Liver (tissue), 3 donors: ENCODE results near the gene TGM5.

Experiments used
- EGR1 ChIP-seq, 2 donors: IDR thresholded peaks; 2 replicates each; pipeline ENCODE4 v1.6.1; 2016 to 2018; ENCODE audit warnings: antibody characterized with exemption in 2 of 2, low read depth in 2 of 2
- GABPA ChIP-seq, 2 donors: IDR thresholded peaks in 1 of 2; conservative IDR thresholded peaks in 1 of 2; 2 replicates each; pipeline ENCODE4 v1.6.1; 2016; ENCODE audit warnings: antibody characterized with exemption in 2 of 2, mild to moderate bottlenecking in 1 of 2, moderate library complexity in 1 of 2
- HNF4A ChIP-seq, 2 donors: conservative IDR thresholded peaks; 2 replicates each; pipeline ENCODE4 v1.6.1; 2016; ENCODE audit warnings: antibody characterized with exemption in 2 of 2, mild to moderate bottlenecking in 2 of 2
- JUND ChIP-seq, 2 donors: IDR thresholded peaks; 2 replicates each; pipeline ENCODE4 v1.6.1; 2016; ENCODE audit warnings: antibody characterized with exemption in 2 of 2
- MAX ChIP-seq: IDR thresholded peaks from 2 replicates; pipeline ENCODE4 v1.6.1; 2016; ENCODE audit warnings: antibody characterized with exemption
- RAD21 ChIP-seq, 2 donors: IDR thresholded peaks; 2 replicates each; pipeline ENCODE4 v1.6.1; 2016; ENCODE audit warnings: antibody characterized with exemption in 2 of 2, mild to moderate bottlenecking in 2 of 2
- RXRA ChIP-seq, 2 donors: IDR thresholded peaks; 2 replicates each; pipeline ENCODE4 v1.6.1; 2017 to 2018; ENCODE audit warnings: antibody characterized with exemption in 2 of 2, mild to moderate bottlenecking in 1 of 2
- SP1 ChIP-seq: IDR thresholded peaks from 2 replicates; pipeline ENCODE4 v1.6.1; 2018; ENCODE audit warnings: antibody characterized with exemption, mild to moderate bottlenecking
- TAF1 ChIP-seq: conservative IDR thresholded peaks from 2 replicates; pipeline ENCODE4 v1.6.1; 2016; ENCODE audit warnings: antibody characterized with exemption, mild to moderate bottlenecking
- YY1 ChIP-seq: IDR thresholded peaks from 2 replicates; pipeline ENCODE4 v1.6.1; 2016; ENCODE audit warnings: antibody characterized with exemption, mild to moderate bottlenecking
- ZBTB33 ChIP-seq: IDR thresholded peaks from 2 replicates; pipeline ENCODE4 v1.6.1; 2016; ENCODE audit warnings: antibody characterized with exemption
- TF ChIP-seq, protein P1 (sequence below): fragments of 150-350 bp; IDR thresholded peaks from 2 replicates; pipeline ENCODE4 v1.5.1; 2017; ENCODE audit warnings: improper control_type of control experiment, low read depth, low read length; ENCODE audit not compliant: missing input control
- TF ChIP-seq, protein P2 (sequence below): IDR thresholded peaks from 2 replicates; pipeline ENCODE4 v1.6.1; 2016; ENCODE audit warnings: antibody characterized with exemption, mild to moderate bottlenecking
- TF ChIP-seq, protein P3 (sequence below): IDR thresholded peaks from 2 replicates; pipeline ENCODE4 v1.6.1; 2016; ENCODE audit warnings: antibody characterized with exemption
- donor health status: healthy.
- donor health status: healthy.

DNA sequence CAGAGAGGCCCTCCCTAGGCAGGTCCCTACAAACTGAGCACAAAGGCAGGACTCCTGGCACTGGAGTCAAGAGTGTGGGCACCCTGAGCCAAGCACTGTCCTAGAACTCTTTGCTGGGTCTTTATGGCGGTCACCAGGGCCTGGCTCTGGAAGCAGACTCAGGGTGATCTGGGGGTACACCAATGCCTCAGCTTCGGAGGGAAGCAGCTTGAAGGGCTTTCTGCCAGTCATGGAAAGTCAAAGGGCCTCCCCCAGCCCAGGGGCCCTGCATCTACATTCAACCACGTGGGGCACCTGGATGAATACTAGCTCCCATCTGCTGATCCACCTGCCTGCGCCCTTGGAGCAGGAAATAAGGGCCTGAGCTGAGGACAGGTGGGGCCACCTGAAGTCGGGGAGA is 53.3 kb downstream of the TGM5 start:
- TF ChIP-seq, protein P1, sequence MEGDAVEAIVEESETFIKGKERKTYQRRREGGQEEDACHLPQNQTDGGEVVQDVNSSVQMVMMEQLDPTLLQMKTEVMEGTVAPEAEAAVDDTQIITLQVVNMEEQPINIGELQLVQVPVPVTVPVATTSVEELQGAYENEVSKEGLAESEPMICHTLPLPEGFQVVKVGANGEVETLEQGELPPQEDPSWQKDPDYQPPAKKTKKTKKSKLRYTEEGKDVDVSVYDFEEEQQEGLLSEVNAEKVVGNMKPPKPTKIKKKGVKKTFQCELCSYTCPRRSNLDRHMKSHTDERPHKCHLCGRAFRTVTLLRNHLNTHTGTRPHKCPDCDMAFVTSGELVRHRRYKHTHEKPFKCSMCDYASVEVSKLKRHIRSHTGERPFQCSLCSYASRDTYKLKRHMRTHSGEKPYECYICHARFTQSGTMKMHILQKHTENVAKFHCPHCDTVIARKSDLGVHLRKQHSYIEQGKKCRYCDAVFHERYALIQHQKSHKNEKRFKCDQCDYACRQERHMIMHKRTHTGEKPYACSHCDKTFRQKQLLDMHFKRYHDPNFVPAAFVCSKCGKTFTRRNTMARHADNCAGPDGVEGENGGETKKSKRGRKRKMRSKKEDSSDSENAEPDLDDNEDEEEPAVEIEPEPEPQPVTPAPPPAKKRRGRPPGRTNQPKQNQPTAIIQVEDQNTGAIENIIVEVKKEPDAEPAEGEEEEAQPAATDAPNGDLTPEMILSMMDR: no peak
- TF ChIP-seq EGR1 (IDR thresholded peaks at IDR 0.05; ENCODE audit: low read depth in 2 of 2) (no peak), RAD21 (IDR thresholded peaks at IDR 0.05) (no peak), YY1 (no peak), ZBTB33 (no peak), RXRA (IDR thresholded peaks at IDR 0.05) (no peak), TAF1 (no peak), MAX (no peak), HNF4A (conservative IDR thresholded peaks at IDR 0.05) (no peak), JUND (IDR thresholded peaks at IDR 0.05) (no peak), GABPA (IDR thresholded peaks at IDR 0.05 in 1 of 2, conservative IDR thresholded peaks at IDR 0.05 in 1 of 2) (no peak), SP1 (no peak)
- TF ChIP-seq, protein P2, sequence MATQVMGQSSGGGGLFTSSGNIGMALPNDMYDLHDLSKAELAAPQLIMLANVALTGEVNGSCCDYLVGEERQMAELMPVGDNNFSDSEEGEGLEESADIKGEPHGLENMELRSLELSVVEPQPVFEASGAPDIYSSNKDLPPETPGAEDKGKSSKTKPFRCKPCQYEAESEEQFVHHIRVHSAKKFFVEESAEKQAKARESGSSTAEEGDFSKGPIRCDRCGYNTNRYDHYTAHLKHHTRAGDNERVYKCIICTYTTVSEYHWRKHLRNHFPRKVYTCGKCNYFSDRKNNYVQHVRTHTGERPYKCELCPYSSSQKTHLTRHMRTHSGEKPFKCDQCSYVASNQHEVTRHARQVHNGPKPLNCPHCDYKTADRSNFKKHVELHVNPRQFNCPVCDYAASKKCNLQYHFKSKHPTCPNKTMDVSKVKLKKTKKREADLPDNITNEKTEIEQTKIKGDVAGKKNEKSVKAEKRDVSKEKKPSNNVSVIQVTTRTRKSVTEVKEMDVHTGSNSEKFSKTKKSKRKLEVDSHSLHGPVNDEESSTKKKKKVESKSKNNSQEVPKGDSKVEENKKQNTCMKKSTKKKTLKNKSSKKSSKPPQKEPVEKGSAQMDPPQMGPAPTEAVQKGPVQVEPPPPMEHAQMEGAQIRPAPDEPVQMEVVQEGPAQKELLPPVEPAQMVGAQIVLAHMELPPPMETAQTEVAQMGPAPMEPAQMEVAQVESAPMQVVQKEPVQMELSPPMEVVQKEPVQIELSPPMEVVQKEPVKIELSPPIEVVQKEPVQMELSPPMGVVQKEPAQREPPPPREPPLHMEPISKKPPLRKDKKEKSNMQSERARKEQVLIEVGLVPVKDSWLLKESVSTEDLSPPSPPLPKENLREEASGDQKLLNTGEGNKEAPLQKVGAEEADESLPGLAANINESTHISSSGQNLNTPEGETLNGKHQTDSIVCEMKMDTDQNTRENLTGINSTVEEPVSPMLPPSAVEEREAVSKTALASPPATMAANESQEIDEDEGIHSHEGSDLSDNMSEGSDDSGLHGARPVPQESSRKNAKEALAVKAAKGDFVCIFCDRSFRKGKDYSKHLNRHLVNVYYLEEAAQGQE: no peak
- TF ChIP-seq, protein P3, sequence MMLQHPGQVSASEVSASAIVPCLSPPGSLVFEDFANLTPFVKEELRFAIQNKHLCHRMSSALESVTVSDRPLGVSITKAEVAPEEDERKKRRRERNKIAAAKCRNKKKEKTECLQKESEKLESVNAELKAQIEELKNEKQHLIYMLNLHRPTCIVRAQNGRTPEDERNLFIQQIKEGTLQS: no peak
